Aorta (tissue), 5 donors: ENCODE data around the gene WIPF2. TPM values are rescaled to one million over a fixed set of nuclear protein-coding genes. Genes with fewer than 3 reads are reported as not detected.

Experiments
- ATAC-seq: fragments of 200-7000 bp; cut with Tn5 transposase; one replicate; pipeline ENCODE4 v1.9.1; 2022; ENCODE audit warnings: moderate library complexity; ENCODE audit not compliant: low FRiP score
- DNase-seq, 2 donors: peaks; one replicate each; pipeline ENCODE4 v3.0.0-alpha.2; 2020
- H3K27ac ChIP-seq, 2 donors: one replicate each; pipeline ENCODE4 v1.5.1; 2013; ENCODE audit warnings: low read length in 2 of 2, mild to moderate bottlenecking in 2 of 2, moderate library complexity in 2 of 2, control low read depth in 1 of 2, inconsistent platforms in 1 of 2, low read depth in 1 of 2
- H3K27me3 ChIP-seq, 2 donors: one replicate each; pipeline ENCODE4 v1.6.1; 2013; ENCODE audit warnings: control low read depth in 1 of 2, low read length in 1 of 2, mild to moderate bottlenecking in 1 of 2, moderate library complexity in 1 of 2; ENCODE audit not compliant: insufficient read depth in 2 of 2, control insufficient read depth in 1 of 2
- H3K36me3 ChIP-seq, 2 donors: one replicate each; pipeline ENCODE4 v1.6.1; 2013; ENCODE audit warnings: control low read depth in 1 of 2, low read length in 1 of 2, mild to moderate bottlenecking in 1 of 2; ENCODE audit not compliant: insufficient read depth in 2 of 2, control insufficient read depth in 1 of 2
- H3K4me1 ChIP-seq, 2 donors: one replicate each; pipeline ENCODE4 v1.6.1; 2013; ENCODE audit warnings: low read length in 2 of 2, control low read depth in 1 of 2, mild to moderate bottlenecking in 1 of 2, moderate library complexity in 1 of 2; ENCODE audit not compliant: insufficient read depth in 2 of 2, control insufficient read depth in 1 of 2
- H3K4me3 ChIP-seq, 2 donors: one replicate each; pipeline ENCODE4 v1.5.1; 2013; ENCODE audit warnings: low read length in 2 of 2, control low read depth in 1 of 2, mild to moderate bottlenecking in 1 of 2
- H3K9me3 ChIP-seq: one replicate; pipeline ENCODE4 v1.6.1; 2013; ENCODE audit warnings: mild to moderate bottlenecking, low read length; ENCODE audit not compliant: control insufficient read depth
- WGBS, 2 donors: extraction: QIAGEN DNeasy Blood & Tissue Kit; methylation state at CpG; one replicate each; pipeline ENCODE4 v1.1.7; 2013; 5-methylcytosine and 5-hydroxymethylcytosine counted together
- intact Hi-C, 2 donors: fragments of 100-400 bp; cut with DNase I; formaldehyde crosslinking; loops; one replicate each; pipeline versions ENCODE4 v1.14.2 to v1.15.0; 2022
- polyA plus RNA-seq, 2 donors: library from polyadenylated mRNA; stranded (reverse); fragments of 200-250 nt; gene quantifications; one replicate each; pipeline ENCODE4 v1.2.3, GENCODE V29; 2013
- total RNA-seq, 2 donors: library from RNA; stranded (reverse); fragmentation: NEBNext Ultra II Directional; extraction: Animal tissue kit (Norgen Biotek cat#: 25700); gene quantifications; one replicate each; pipeline ENCODE4 v1.2.1, GENCODE V29; 2021
- donor health status: healthy with polysubstance abuse.
- donor health status: Bipolar disorder and iron deficiency.
- donor health status: DM: no; HTN: no; CAD: no.
- donor health status: DM: no; HTN: no; CAD: no.
- donor health status: DM: yes; HTN: yes; CAD: no.

WIPF2 gene
- total and polyA plus RNA-seq, 4 donors, result 6.3 to 28.6 (median 18.4) TPM

DNA sequence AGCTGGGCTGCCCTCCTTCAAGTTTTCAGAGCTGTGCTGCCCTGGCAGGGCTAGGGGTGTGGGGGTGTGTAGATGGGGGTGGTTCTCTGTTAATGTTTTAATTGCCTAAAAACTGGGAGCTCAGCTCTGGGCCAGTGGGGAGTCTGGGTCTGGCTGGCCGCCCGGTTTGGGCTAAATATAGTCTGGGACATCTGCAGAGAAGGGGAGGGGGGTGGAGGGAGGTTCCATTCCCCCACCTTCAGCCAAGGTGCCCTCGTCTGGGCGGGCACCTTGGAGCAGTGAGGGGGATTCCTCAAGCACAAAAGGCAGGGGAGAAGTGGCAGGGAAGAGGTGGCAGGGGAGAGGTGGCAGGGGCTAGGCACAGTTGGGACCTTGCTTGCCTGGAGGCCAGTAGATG is 102.9 kb downstream of the WIPF2 start:
- WGBS, 2 donors, result 0 to 3% methylated on average over 4 of the region's 4 CpGs
- intact Hi-C loops, result loop anchor here in 1 of 2 donors (5.0 kb wide), 1 partner anchor 210 kb away; no protein-coding TSS in a partner anchor
- H3K27ac ChIP-seq, result peak overlapping the region in 1 of 2 donors; percentile 85
- no peaks in the 10 kb centered on the region for H3K9me3 ChIP-seq
- H3K4me3 ChIP-seq, result no peak overlapping the region
- DNase-seq, result peak; percentile 57 to 84
- no peaks in the 10 kb centered on the region for H3K36me3 ChIP-seq
- no peak for ATAC-seq
- peaks cover 0 to 5% of the 10 kb centered on the region in 2 donors for H3K4me1 ChIP-seq
- no peaks in the 10 kb centered on the region for H3K27me3 ChIP-seq

DNA sequence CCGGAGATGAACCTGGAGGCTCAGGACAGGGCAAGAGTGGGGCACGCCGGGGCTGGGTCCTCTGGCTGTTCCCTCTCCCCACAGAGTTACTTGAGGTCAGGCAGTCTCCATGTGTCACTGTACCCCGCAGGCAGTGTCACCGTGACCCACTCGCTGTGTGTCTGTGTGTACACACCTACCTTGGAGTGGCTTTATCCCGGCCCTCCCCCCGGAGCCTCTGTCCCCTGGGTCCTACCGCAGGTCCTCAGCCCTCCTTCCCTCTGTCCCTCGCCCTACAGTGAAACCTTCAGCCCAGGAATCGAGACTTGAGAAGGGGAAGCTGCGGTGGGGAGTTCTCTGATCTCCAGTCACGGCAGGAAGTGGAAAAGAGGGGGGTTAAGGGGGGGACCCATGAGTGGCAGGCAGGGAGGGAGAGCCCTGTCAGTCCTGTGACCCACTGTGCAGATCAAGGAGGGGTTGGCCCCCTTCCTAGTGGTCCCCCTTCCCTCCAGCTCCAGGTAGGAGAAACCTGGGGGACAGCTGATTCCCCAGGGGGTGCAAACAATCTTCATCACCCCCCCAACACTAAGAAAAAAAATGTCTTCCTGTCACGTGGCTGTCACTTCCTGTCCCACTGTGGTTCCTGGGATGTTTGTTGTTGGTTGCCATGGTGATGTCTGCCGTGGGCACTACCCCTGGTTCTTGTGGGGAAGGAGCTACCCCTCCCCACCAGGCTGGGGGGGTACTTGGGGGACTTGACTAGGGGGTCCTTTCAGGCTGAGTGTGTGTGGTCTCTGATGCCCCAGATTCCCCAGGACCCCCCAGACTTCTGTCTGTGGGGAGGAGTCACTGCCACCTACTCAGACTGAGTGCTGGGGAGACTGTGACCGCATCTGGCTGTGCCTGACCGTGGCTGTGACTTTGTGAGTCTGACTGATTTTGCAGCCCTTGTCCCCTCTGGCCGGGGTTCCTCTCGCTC is 103.5 kb downstream of the WIPF2 start:
- H3K27ac ChIP-seq, result peak overlapping the region; percentile 24 to 85
- no peaks in the 10 kb centered on the region for H3K9me3 ChIP-seq
- WGBS, 2 donors, result 6% methylated on average over 19 of the region's 19 CpGs
- DNase-seq (peak; percentile 92 to 93), ATAC-seq (peak; percentile 55)
- intact Hi-C loops, result loop anchor here in 1 of 2 donors (5.0 kb wide), 1 partner anchor 210 kb away; no protein-coding TSS in a partner anchor
- no peaks in the 10 kb centered on the region for H3K27me3 ChIP-seq
- H3K4me1 ChIP-seq, result peaks cover 0 to 5% of the 10 kb centered on the region in 2 donors
- H3K4me3 ChIP-seq, result no peak overlapping the region
- no peaks in the 10 kb centered on the region for H3K36me3 ChIP-seq

DNA sequence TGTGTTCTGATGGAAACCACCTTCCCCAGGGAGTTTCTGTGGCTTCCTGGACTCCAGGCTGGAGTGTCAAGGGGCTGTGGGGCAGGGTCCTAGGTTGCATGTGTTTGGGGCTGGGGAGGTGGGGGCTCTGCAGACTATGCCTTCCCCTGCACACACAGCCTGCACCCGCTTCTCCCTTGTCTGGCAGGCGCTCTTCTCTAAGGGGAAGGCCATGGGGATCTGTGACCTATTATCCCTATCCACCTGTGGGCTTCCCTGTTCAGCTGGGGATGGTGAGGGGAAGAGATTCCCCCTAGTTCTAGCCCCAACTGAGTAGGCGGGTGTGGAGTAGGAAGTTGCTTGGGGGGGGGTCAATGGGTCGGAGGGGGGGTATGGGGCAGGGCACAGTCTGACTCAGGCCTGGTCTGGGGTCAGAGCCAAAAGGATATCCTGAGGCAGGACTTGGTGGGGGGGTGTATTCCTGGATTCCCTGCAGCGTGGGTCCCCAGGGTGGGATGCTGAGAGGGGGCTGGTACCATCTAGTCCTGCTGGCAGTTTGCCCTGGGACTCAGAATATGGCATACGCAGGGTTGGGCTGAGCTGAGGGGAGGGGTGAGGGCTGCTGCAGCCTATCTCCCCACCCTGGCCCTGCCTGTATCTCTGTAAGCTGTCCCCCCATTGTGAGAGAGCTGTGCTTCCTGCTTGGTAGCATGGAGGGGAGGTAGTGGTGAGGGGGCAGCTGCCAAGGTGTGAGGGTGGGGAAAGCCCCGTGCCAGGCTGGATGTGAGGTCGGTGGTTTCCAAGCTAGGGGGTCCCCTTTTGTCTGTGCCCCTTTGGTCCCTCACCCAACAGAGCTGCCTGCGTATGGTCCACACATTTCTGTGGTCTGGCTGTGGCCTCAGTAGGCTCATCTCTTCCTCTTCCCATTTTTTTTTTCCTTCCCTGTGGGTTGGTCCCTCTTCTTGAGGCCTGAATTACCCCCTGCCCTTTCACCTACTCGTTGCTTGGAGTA is 104.6 kb downstream of the WIPF2 start:
- Histone ChIP-seq H3K4me1 (peaks cover 0 to 5% of the 10 kb centered on the region in 2 donors), H3K9me3 (no peaks in the 10 kb centered on the region), H3K36me3 (no peaks in the 10 kb centered on the region), H3K27ac (peak overlapping the region; percentile 24 to 85), H3K4me3 (no peak overlapping the region), H3K27me3 (no peaks in the 10 kb centered on the region)
- ATAC-seq (peak; percentile 11), DNase-seq (peak; percentile 89 to 90)
- intact Hi-C loops, result loop anchor here in 1 of 2 donors (5.0 kb wide), 1 partner anchor 211 kb away; no protein-coding TSS in a partner anchor
- 29 to 34% methylated on average over 10 of the region's 10 CpGs for WGBS, 2 donors

DNA sequence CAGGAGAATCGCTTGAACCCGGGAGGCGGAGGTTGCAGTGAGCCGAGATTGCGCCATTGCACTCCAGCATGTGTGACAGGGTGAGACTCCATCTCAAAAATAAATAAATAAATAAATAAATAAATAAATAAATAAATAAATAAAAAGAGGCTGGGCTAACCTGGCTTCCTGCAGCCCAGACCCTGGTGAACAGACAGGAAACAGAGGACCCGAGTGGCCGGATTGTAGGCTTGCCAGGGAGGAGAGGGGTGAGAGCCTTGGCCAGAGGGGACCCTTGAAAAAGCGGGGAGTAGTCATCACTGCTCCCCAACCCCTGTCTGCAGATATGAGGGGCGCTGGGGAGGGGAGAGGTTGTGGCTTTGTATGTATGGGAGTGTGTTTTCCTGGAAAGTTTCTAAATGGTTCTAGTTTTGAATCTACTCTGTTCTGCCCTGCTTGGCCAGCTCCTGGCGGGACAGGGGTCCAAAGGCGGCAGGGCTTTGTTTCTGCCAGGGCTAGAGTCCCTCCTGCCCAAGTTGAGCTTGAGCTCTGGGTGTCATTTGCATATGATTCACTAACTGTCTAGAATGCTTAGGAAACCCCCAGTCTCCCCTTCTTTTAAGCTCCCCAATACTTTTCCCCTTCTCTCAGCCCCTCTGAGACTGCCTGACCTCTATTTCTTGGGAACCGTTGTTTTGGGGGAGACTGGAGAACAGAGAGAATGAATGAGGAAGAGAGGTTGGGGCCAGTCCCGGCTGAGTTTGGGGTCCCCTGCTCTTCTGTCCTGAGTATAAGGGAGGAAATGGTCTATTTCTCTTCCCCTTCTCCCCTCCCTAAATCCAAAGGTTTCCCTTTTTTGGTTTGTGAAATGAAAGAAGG is 106.3 kb downstream of the WIPF2 start:
- Histone ChIP-seq H3K27me3 (no peaks in the 10 kb centered on the region), H3K27ac (peak overlapping the region in 1 of 2 donors; percentile 20), H3K4me3 (no peak overlapping the region), H3K4me1 (peaks cover 0 to 5% of the 10 kb centered on the region in 2 donors), H3K36me3 (no peaks in the 10 kb centered on the region), H3K9me3 (no peaks in the 10 kb centered on the region)
- DNase-seq, result peak; percentile 47 to 50
- 68 to 76% methylated on average over 13 of the region's 13 CpGs for WGBS, 2 donors
- ATAC-seq, result no peak
- intact Hi-C loops, result no loop called here

DNA sequence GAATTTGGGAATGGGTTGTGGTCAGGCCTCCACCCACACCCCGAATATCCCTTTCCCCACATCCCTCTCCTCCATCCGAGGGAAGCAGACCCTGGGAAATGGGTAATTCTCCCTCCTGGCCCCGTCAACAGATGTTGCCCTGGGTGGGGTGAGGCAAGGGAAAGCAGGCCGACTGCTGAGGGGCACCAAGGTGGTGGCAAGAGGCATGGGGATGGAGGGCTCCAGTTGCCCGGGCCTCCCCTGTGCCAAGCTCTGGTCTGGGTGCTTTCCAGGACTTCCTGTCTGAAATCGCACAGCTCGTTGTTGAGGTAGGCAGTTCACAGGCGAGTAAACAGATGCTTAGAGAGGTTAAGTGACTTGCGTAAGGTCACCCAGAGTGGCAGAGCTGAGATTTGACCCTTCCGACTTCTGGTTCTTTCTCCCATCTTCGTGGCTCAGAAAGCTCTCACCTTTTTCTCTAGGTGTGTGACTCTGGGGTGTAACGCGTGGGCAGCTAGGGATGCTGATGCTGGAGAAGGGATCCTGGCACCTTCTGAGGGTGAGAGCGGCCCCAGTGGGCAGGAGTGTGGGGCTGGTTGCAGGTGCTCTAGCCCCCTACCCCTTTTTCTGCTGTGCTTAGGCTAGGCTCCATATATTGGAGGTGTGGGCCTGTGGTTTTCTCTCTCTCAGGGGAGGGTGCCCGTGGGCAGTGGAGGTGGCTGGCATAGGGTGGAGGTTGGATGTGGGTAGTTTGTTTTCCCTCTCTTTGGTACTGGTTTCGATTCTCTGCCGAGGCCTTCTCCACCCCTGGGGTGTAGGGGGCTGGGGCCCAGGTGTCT is 107.1 kb downstream of the WIPF2 start:
- WGBS, 2 donors, result 48 to 50% methylated on average over 17 of the region's 17 CpGs
- H3K4me3 ChIP-seq, result no peak overlapping the region
- no peaks in the 10 kb centered on the region for H3K36me3 ChIP-seq
- DNase-seq (peak; percentile 59 to 77), ATAC-seq (no peak)
- peak overlapping the region in 1 of 2 donors; percentile 53 for H3K27ac ChIP-seq
- intact Hi-C loops, result no loop called here
- peaks cover 0 to 9% of the 10 kb centered on the region in 2 donors for H3K4me1 ChIP-seq
- no peaks in the 10 kb centered on the region for H3K27me3 ChIP-seq
- H3K9me3 ChIP-seq, result no peaks in the 10 kb centered on the region

DNA sequence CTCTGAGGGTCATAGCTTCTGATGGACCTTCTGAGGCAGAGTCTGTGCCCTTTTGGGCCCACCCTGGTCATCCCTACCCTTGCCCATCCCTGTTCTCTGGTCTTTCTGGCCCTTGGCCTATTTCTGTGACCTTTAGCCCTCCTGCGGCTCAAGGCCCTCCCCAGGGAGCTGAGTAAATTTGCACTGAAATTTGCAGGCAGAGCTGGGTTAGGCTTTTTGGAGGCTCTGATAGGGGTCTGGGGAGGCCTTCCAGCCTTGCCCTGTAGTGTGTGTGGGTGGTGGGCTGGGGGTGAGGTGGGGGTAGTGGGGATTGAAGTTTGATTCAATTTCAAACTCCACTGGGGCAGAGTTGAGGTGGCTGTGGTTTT is 107.7 kb downstream of the WIPF2 start:
- H3K4me3 ChIP-seq, result no peak overlapping the region
- no peaks in the 10 kb centered on the region for H3K36me3 ChIP-seq
- H3K27me3 ChIP-seq, result no peaks in the 10 kb centered on the region
- peak overlapping the region in 1 of 2 donors; percentile 53 for H3K27ac ChIP-seq
- 40 to 48% methylated on average over 1 of the region's 1 CpG for WGBS, 2 donors
- ATAC-seq, result no peak
- DNase-seq, result peak in 1 of 2 donors; percentile 36
- intact Hi-C loops, result no loop called here
- H3K4me1 ChIP-seq, result peaks cover 0 to 9% of the 10 kb centered on the region in 2 donors
- no peaks in the 10 kb centered on the region for H3K9me3 ChIP-seq

DNA sequence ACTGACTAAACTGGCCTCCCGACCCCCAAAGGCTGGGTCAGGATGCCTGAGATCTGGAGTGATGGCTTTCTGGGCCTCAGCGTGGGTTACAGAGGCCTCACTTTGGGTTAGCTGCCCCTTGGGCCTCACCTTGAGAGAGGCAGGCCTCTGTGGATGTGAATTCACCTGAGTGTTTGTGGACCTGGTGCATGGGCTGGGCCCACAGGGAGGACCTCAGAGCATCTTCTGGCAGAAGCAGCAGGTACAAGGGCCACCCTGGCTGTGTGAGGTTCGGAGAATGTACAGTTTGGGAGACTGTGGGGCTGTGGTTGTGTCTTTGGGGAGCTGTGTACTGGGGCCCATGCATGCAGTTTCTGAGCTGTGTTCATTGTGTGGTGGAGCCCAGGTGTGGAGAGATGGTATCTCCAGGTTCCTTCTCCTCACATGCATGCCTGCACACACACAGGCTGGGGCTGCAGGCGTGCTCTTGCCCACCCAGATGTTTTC is 108.2 kb downstream of the WIPF2 start:
- DNase-seq (no peak), ATAC-seq (no peak)
- no peak overlapping the region for H3K4me3 ChIP-seq
- no peaks in the 10 kb centered on the region for H3K9me3 ChIP-seq
- H3K4me1 ChIP-seq, result peaks cover 0 to 9% of the 10 kb centered on the region in 2 donors
- WGBS, 2 donors, result 74 to 85% methylated on average over 4 of the region's 4 CpGs
- intact Hi-C loops, result no loop called here
- H3K27ac ChIP-seq, result no peak overlapping the region
- H3K27me3 ChIP-seq, result no peaks in the 10 kb centered on the region
- H3K36me3 ChIP-seq, result no peaks in the 10 kb centered on the region
